Measurements from ENCODE around the gene P2RX6. TPM values are rescaled to one million over a fixed set of nuclear protein-coding genes. Genes with fewer than 3 reads are reported as not detected.
A peak's percentile ranks its signal among the peaks of the same experiment; 100 is the strongest.

The P2RX6 gene
- total and polyA plus RNA-seq, 4 donors: 0.05 to 0.59 (median 0.33) TPM

DNA sequence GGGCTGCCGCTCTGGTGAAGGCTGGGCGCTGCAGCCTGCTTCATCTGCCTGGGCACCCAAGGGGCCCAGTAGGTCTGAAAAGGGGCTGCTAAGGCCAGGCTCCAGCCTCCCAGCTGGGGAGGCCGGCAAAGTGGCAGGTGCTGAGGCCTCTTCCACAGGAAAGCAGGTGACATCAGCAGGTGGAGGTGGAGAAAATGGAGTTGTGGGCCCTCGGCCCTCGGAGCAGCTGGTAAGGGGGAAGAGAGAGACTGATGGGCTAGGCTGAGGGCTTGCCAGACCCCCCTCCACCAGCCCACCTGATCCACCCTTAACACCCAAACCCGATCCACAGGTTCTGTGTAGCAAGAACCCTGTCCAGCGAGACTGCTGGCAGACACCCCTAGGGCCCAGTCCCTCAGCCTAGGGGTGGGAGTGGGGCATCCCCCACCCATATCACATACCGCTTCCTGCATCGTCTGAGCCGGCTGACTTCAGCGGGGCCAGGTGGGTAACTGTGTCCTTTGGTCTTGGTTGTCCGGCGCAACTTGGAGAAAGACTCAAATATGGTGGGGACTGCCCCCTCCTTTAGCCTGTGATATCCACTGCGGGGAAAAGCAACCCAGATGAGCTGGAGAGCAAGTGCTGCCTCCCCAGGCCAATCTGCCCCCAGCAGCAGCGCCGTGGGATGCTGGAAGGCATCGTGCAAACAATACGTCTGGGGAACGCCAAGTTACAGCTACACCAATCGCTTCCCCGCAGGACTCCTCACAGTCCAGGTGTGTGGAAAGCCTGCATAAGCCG is 14.6 kb upstream of the P2RX6 start:
- H3K9me3 ChIP-seq (ENCODE audit: control insufficient read depth in 4 of 4, low read length in 3 of 4): no peaks in the 10 kb centered on the region
- no peak for DNase-seq (ENCODE audit: low spot score)
- H3K4me1 ChIP-seq (ENCODE audit: control insufficient read depth in 4 of 4, insufficient read depth in 4 of 4, low read length in 3 of 4): peaks cover 12 to 30% (median 23%) of the 10 kb centered on the region in 4 donors
- peak overlapping the region in 2 of 3 donors; percentile 75 to 89 for H3K4me3 ChIP-seq (ENCODE audit: low read depth in 1 of 3, low read length in 3 of 3)
- WGBS: 58% methylated on average over 22 of the region's 22 CpGs
- H3K27me3 ChIP-seq (ENCODE audit: control insufficient read depth in 4 of 4, insufficient read depth in 4 of 4, low read length in 3 of 4): no peaks in the 10 kb centered on the region
- peaks cover 0 to 32% (median 2%) of the 10 kb centered on the region in 4 donors for H3K36me3 ChIP-seq (ENCODE audit: control insufficient read depth in 4 of 4, insufficient read depth in 3 of 4, low read depth in 1 of 4, low read length in 3 of 4)
- peak overlapping the region in 1 of 2 donors; percentile 91 for H3K27ac ChIP-seq (ENCODE audit: low read depth in 1 of 2, low read length in 2 of 2)
- peak overlapping the region; percentile 94 to 97 for H3K9ac ChIP-seq (ENCODE audit: low read depth in 1 of 2, low read length in 2 of 2)
- no peak for TF ChIP-seq TAF1 (conservative IDR thresholded peaks at IDR 0.05)
- TF ChIP-seq RXRA (IDR thresholded peaks at IDR 0.05): no peak
- TF ChIP-seq, protein P1, sequence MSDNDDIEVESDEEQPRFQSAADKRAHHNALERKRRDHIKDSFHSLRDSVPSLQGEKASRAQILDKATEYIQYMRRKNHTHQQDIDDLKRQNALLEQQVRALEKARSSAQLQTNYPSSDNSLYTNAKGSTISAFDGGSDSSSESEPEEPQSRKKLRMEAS (IDR thresholded peaks at IDR 0.05): no peak
- no peak for TF ChIP-seq HNF4A (conservative IDR thresholded peaks at IDR 0.05)
- TF ChIP-seq, protein P2, sequence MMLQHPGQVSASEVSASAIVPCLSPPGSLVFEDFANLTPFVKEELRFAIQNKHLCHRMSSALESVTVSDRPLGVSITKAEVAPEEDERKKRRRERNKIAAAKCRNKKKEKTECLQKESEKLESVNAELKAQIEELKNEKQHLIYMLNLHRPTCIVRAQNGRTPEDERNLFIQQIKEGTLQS (IDR thresholded peaks at IDR 0.05): no peak
- no peak for TF ChIP-seq EGR1 (IDR thresholded peaks at IDR 0.05; ENCODE audit: low read depth in 2 of 2)
- TF ChIP-seq FOXA2 (IDR thresholded peaks at IDR 0.05): no peak
- no peak for TF ChIP-seq YY1 (IDR thresholded peaks at IDR 0.05)
- TF ChIP-seq FOXA1 (IDR thresholded peaks at IDR 0.05): no peak
- no peak for TF ChIP-seq GABPA (IDR thresholded peaks at IDR 0.05 in 1 of 2, conservative IDR thresholded peaks at IDR 0.05 in 1 of 2)
- TF ChIP-seq NR2F2 (IDR thresholded peaks at IDR 0.05): no peak
- TF ChIP-seq SP1 (IDR thresholded peaks at IDR 0.05): no peak
- no peak for TF ChIP-seq RAD21 (IDR thresholded peaks at IDR 0.05)
- TF ChIP-seq, protein P3, sequence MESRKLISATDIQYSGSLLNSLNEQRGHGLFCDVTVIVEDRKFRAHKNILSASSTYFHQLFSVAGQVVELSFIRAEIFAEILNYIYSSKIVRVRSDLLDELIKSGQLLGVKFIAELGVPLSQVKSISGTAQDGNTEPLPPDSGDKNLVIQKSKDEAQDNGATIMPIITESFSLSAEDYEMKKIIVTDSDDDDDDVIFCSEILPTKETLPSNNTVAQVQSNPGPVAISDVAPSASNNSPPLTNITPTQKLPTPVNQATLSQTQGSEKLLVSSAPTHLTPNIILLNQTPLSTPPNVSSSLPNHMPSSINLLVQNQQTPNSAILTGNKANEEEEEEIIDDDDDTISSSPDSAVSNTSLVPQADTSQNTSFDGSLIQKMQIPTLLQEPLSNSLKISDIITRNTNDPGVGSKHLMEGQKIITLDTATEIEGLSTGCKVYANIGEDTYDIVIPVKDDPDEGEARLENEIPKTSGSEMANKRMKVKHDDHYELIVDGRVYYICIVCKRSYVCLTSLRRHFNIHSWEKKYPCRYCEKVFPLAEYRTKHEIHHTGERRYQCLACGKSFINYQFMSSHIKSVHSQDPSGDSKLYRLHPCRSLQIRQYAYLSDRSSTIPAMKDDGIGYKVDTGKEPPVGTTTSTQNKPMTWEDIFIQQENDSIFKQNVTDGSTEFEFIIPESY (IDR thresholded peaks at IDR 0.05): no peak
- TF ChIP-seq, protein P4, sequence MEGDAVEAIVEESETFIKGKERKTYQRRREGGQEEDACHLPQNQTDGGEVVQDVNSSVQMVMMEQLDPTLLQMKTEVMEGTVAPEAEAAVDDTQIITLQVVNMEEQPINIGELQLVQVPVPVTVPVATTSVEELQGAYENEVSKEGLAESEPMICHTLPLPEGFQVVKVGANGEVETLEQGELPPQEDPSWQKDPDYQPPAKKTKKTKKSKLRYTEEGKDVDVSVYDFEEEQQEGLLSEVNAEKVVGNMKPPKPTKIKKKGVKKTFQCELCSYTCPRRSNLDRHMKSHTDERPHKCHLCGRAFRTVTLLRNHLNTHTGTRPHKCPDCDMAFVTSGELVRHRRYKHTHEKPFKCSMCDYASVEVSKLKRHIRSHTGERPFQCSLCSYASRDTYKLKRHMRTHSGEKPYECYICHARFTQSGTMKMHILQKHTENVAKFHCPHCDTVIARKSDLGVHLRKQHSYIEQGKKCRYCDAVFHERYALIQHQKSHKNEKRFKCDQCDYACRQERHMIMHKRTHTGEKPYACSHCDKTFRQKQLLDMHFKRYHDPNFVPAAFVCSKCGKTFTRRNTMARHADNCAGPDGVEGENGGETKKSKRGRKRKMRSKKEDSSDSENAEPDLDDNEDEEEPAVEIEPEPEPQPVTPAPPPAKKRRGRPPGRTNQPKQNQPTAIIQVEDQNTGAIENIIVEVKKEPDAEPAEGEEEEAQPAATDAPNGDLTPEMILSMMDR (IDR thresholded peaks at IDR 0.05; ENCODE audit: low read depth, low read length, missing input control): no peak

DNA sequence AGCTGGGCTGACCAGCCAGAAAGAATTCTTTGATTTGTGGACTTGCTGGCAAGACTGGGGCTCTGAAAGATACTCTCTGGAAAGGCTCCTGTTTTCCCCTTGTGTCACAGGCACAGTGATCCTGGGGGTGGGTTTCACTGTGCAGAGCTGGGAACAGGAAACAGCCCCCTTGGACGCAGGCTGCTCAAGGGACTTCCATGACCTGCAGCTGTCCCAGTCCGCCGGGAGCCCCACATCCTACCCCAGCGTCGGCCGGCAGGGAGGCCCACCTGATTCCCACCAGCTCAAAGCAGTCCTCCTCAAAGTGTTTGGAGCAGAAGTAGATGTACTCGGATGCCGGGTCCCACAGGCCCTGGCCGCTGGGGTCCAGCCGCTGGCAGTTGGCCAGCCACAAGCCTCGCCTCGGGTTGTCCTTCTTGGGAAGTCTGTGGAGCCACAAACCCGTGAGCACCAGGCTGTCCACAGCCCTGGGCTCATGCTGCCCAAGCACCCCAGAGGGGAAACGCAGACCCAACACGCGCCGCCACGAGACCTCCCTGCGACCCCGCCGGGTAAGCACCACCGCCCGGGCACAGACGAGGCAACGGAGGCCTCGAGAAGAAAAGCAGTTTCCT is 13.9 kb upstream of the P2RX6 start:
- Histone ChIP-seq H3K27me3 (ENCODE audit: control insufficient read depth in 4 of 4, insufficient read depth in 4 of 4, low read length in 3 of 4) (no peaks in the 10 kb centered on the region), H3K36me3 (ENCODE audit: control insufficient read depth in 4 of 4, insufficient read depth in 3 of 4, low read depth in 1 of 4, low read length in 3 of 4) (peaks cover 0 to 32% (median 2%) of the 10 kb centered on the region in 4 donors), H3K9ac (ENCODE audit: low read depth in 1 of 2, low read length in 2 of 2) (peak overlapping the region; percentile 94 to 97), H3K4me3 (ENCODE audit: low read depth in 1 of 3, low read length in 3 of 3) (peak overlapping the region; percentile 75 to 89 (median 87)), H3K27ac (ENCODE audit: low read depth in 1 of 2, low read length in 2 of 2) (peak overlapping the region; percentile 91 to 96), H3K4me1 (ENCODE audit: control insufficient read depth in 4 of 4, insufficient read depth in 4 of 4, low read length in 3 of 4) (peaks cover 12 to 30% (median 23%) of the 10 kb centered on the region in 4 donors), H3K9me3 (ENCODE audit: control insufficient read depth in 4 of 4, low read length in 3 of 4) (no peaks in the 10 kb centered on the region)
- 4% methylated on average over 26 of the region's 26 CpGs for WGBS
- TF ChIP-seq YY1 (IDR thresholded peaks at IDR 0.05): no peak
- TF ChIP-seq TAF1 (conservative IDR thresholded peaks at IDR 0.05): no peak
- TF ChIP-seq HNF4G (IDR thresholded peaks at IDR 0.05): no peak
- TF ChIP-seq FOXA1 (IDR thresholded peaks at IDR 0.05): no peak
- TF ChIP-seq RXRA (IDR thresholded peaks at IDR 0.05): no peak
- no peak for TF ChIP-seq GABPA (IDR thresholded peaks at IDR 0.05 in 1 of 2, conservative IDR thresholded peaks at IDR 0.05 in 1 of 2)
- TF ChIP-seq, protein P4 (IDR thresholded peaks at IDR 0.05; ENCODE audit: low read depth, low read length, missing input control): no peak
- no peak for TF ChIP-seq SP1 (IDR thresholded peaks at IDR 0.05)
- TF ChIP-seq JUND (IDR thresholded peaks at IDR 0.05): no peak
- DNase-seq (ENCODE audit: low spot score): no peak
